ENCODE measurements around the gene CPHXL2.

DNA sequence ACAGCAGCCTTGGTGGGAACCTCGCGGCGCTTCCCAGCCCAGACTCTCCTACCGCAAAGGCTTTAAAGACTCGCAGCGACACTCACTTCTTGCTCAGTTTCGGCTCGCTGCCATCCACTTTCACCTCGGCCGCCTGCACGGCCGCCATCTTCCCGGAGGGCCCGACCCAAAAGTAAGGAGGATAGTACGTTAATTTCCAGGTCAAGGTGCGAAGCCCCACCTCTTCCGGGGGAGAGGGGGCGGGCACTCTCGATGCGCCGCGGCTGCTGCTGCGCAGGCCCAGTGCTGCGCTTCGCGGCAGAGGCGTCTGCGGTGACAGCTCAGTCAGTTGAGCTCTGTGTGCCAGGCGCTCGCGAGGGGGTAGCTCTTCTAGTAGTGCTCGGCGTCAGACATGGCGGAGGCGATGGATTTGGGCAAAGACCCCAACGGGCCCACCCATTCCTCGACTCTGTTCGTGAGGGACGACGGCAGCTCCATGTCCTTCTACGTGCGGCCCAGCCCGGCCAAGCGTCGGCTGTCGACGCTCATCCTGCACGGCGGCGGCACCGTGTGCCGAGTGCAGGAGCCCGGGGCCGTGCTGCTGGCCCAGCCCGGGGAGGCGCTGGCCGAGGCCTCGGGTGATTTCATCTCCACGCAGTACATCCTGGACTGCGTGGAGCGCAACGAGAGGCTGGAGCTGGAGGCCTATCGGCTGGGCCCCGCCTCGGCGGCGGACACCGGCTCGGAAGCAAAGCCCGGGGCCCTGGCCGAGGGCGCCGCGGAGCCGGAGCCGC is 29.1 kb downstream of the CPHXL2 start, which contains the start of the genes KARS1 and TERF2IP:
- TF ChIP-seq, protein P1, sequence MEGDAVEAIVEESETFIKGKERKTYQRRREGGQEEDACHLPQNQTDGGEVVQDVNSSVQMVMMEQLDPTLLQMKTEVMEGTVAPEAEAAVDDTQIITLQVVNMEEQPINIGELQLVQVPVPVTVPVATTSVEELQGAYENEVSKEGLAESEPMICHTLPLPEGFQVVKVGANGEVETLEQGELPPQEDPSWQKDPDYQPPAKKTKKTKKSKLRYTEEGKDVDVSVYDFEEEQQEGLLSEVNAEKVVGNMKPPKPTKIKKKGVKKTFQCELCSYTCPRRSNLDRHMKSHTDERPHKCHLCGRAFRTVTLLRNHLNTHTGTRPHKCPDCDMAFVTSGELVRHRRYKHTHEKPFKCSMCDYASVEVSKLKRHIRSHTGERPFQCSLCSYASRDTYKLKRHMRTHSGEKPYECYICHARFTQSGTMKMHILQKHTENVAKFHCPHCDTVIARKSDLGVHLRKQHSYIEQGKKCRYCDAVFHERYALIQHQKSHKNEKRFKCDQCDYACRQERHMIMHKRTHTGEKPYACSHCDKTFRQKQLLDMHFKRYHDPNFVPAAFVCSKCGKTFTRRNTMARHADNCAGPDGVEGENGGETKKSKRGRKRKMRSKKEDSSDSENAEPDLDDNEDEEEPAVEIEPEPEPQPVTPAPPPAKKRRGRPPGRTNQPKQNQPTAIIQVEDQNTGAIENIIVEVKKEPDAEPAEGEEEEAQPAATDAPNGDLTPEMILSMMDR (conservative IDR thresholded peaks at IDR 0.05 in 1 of 2, IDR thresholded peaks at IDR 0.05 in 1 of 2; ENCODE audit: low read depth in 1 of 2, low read length in 2 of 2) = no peak
- TF ChIP-seq EZH2 (IDR thresholded peaks at IDR 0.05; ENCODE audit: low read length, missing control alignments) = no peak
